ENCODE measurements around the gene CELA1. TPM values are rescaled to one million over a fixed set of nuclear protein-coding genes. Genes with fewer than 3 reads are reported as not detected.

The CELA1 gene
- total RNA-seq, 1 experiment from 2014 or later = not detected

- TF ChIP-seq EZH2phosphoT487 (IDR thresholded peaks at IDR 0.05; ENCODE audit: borderline replicate concordance) (no peak), JUND (IDR thresholded peaks at IDR 0.05) (no peak), POLR2AphosphoS5 (IDR thresholded peaks at IDR 0.05; ENCODE audit: low read depth, low read length) (no peak), MAX (IDR thresholded peaks at IDR 0.05) (no peak), TCF7L2 (IDR thresholded peaks at IDR 0.05; ENCODE audit: borderline replicate concordance, extremely low read depth, insufficient read depth, insufficient read length) (no peak), EZH2 (IDR thresholded peaks at IDR 0.05) (no peak), RAD21 (IDR thresholded peaks at IDR 0.05; ENCODE audit: low read depth) (no peak), EGR1 (IDR thresholded peaks at IDR 0.05; ENCODE audit: low read depth) (no peak), YY1 (IDR thresholded peaks at IDR 0.05; ENCODE audit: extremely low read depth, insufficient replicate concordance, low read depth, low read length) (no peak), REST (IDR thresholded peaks at IDR 0.05; ENCODE audit: low read depth) (no peak), FOSL1 (IDR thresholded peaks at IDR 0.05; ENCODE audit: low read depth) (no peak), CTCF (IDR thresholded peaks at IDR 0.05 in 2 of 3, conservative IDR thresholded peaks at IDR 0.05 in 1 of 3; ENCODE audit: borderline replicate concordance in 1 of 3, insufficient read depth in 1 of 3, low read depth in 2 of 3, low read length in 2 of 3) (no peak), ATF3 (IDR thresholded peaks at IDR 0.05) (no peak), ZNF274 (IDR thresholded peaks at IDR 0.05; ENCODE audit: low read depth, low read length) (no peak)
- Histone ChIP-seq H3K9me2 (ENCODE audit: insufficient read depth) (no peaks in the 10 kb centered on the region), H3K79me2 (ENCODE audit: insufficient read depth, low read length) (no peaks in the 10 kb centered on the region), H3K9me3 (ENCODE audit: control insufficient read depth in 1 of 2, insufficient read depth in 1 of 2, low read depth in 1 of 2, low read length in 2 of 2) (no peaks in the 10 kb centered on the region), H3K36me3 (ENCODE audit: control insufficient read depth in 1 of 2, insufficient read depth in 2 of 2, low read length in 2 of 2) (no peaks in the 10 kb centered on the region), H3K4me1 (ENCODE audit: control insufficient read depth in 1 of 2, insufficient read depth in 2 of 2, low read length in 2 of 2) (no peaks in the 10 kb centered on the region), H3K9ac (ENCODE audit: low read length) (no peak overlapping the region), H3K4me3 (replicated peaks in 1 of 2; ENCODE audit: low read depth in 1 of 2, low read length in 2 of 2) (no peak overlapping the region), H3K27me3 (ENCODE audit: insufficient read depth, low read length) (no peaks in the 10 kb centered on the region), H4K20me1 (ENCODE audit: insufficient read depth) (no peaks in the 10 kb centered on the region), H3K27ac (ENCODE audit: low read depth, low read length) (no peak overlapping the region), H3K4me2 (ENCODE audit: low read length) (no peak overlapping the region), H2AFZ (ENCODE audit: low read depth, low read length, poor library complexity, severe bottlenecking) (peak overlapping the region; percentile 8)
- BruUV-seq (replicated peaks) = no TSS peak
- POLR2A ChIA-PET = no interaction called here
- intact Hi-C loops (cut with micrococcal nuclease) = no loop called here
- DNase-seq (ENCODE audit: low read depth, low spot score) = no peak
- RAD21 ChIA-PET (ENCODE audit: low non-redundant PET in 1 of 2, low total read pairs in 2 of 2, uncharacterized antibody in 2 of 2, unreplicated experiment in 2 of 2) = no interaction called here
- ATAC-seq = no peak
- CTCF ChIA-PET = interaction anchor here (1.6 kb wide), 1 partner anchor 57 kb away, joined by 3 read pairs; no protein-coding TSS in a partner anchor
Measured at GRCh38 chr12:51318846-51319599, 27.5 kb downstream of the CELA1 start.
